ENCODE results near the gene CAPN5. TPM values are rescaled to one million over a fixed set of nuclear protein-coding genes. Genes with fewer than 3 reads are reported as not detected.

The CAPN5 gene
- total and polyA plus RNA-seq, 2 of the 8 experiments (the other 6 are each of a cell fraction or from before 2014, with no cell fraction given) = 21.5 to 22.4 TPM

- TF ChIP-seq KDM1A (IDR thresholded peaks at IDR 0.05; ENCODE audit: borderline replicate concordance, low read length) (no peak), ASH2L (IDR thresholded peaks at IDR 0.05; ENCODE audit: low read length) (no peak), ATF2 (IDR thresholded peaks at IDR 0.05; ENCODE audit: low read length) (no peak), JUN (IDR thresholded peaks at IDR 0.05; ENCODE audit: low read depth, low read length) (no peak)
Observed at GRCh38 chr11:77108436-77108835, 41.7 kb downstream of the CAPN5 start (continued).
